SH-SY5Y (cell line): Measurements from ENCODE around the gene MTCL1.
A peak's percentile ranks its signal among the peaks of the same experiment; 100 is the strongest.

Experiments used
- GATA2 ChIP-seq: IDR thresholded peaks from 2 replicates; pipeline ENCODE4 v1.6.1; 2011; ENCODE audit warnings: mild to moderate bottlenecking, low read depth, low read length
- GATA3 ChIP-seq: IDR thresholded peaks from 2 replicates; pipeline ENCODE4 v1.6.1; 2011; ENCODE audit warnings: low read depth, mild to moderate bottlenecking, low read length, moderate library complexity

MTCL1 gene

GRCh38 chr18:8801263-8801901 lies 96.0 kb downstream of the MTCL1 start:
- no peak for TF ChIP-seq GATA2
- no peak for TF ChIP-seq GATA3

DNA sequence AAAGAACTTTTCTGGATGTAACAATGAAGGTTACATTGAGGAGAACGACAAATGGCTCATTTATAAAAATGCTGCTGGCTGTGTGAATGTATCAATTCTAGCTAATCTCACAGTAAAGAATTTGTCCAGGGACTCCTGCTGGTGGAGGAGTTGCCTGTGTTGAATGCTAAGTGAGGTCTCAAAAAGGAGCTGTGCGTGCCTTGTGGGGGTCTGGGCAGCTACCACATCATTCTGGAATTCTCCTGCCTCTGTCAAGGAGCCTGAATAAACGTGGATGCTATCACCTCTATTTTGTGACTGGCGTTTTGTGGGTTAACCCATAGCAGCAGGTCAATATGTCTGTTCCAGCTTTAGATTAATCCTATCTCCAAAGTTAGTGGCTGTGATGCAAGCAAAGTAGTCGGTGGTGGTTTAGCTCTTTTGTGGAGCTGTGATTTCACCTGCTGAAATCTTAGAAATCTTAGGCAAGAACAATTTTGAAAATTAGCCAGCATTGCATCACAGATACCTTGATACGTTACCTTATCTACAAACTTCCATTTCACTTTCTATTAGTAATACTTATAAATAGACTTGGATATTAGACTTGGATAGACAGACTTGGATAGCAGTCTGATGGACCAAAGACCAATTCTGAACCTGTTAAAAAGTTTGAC lies 96.8 kb downstream of the MTCL1 start:
- TF ChIP-seq GATA3: no peak
- TF ChIP-seq GATA2: no peak

DNA sequence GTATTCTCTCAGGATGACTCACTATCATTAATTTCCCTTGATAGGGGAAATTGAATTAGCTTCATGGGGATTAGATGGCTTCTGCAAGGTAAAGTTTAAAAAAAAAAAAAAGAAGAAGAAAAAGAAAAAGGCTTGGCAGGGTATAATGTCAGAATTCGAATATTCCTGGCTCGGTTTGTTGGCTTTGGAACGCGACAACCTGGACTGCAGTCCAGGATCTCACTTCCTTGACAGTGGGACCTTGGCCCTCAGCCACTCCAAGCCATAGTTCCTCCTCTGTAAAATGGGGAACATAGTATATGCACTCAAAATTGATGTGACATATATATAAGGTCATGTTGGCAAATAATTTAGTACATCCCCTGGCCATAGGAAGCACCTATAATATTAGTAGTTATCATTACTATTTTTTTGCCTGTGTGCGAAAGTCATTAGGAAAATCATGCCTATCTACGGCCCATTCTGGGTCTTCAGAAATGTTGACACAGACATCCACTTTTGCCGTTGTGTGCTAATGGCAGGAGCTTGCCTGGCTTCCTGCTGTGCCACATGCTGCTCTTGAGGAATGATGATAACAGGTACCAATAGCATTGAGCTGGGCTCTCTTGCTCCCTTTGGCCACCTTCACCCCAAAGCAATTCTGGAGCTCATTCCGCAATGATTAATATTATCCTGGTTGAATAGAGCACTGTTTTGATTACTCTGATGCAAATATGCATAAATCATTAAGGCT lies 97.9 kb downstream of the MTCL1 start:
- no peak for TF ChIP-seq GATA2
- TF ChIP-seq GATA3: no peak

GRCh38 chr18:8803957-8804356 lies 98.6 kb downstream of the MTCL1 start:
- no peak for TF ChIP-seq GATA2
- no peak for TF ChIP-seq GATA3

- TF ChIP-seq GATA3 (no peak), GATA2 (no peak)
Observed at GRCh38 chr18:8805552-8805951, 100.2 kb downstream of the MTCL1 start.

DNA sequence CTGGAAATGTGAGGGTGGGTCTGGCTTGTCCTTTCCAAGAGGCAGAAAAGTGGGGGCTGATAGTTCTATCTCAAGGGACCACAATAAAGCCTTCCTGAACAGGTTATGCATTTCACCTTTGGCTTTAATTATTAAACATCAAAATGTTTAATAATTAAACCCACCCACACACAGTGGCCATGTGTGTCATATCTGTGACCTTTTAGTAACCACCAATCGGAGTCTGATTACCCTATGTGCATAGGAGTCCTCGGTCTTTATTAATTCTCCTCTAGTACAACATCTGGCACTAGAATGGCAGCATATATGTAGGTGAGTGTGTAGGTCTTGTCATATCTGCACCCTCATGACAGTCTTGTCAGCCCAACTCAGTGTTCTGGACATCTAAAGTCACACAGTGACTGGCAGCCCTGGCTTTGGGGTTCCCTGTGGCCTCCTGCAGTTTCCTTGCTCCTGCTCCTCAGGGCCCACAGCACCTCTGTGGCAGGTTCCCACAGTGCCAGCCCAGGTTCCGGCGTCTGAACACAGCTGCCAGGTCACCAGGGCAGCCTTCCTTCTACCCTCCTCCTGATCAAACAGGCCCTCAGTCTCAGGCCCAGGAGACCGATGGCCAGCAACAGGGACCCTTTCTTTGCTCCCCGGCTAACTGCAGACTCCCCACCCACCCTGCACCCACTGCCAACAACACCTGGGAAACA lies 100.9 kb downstream of the MTCL1 start:
- TF ChIP-seq GATA3 (no peak), GATA2 (no peak)

GRCh38 chr18:8806798-8807487 lies 101.6 kb downstream of the MTCL1 start:
- TF ChIP-seq GATA3 (no peak), GATA2 (no peak)

DNA sequence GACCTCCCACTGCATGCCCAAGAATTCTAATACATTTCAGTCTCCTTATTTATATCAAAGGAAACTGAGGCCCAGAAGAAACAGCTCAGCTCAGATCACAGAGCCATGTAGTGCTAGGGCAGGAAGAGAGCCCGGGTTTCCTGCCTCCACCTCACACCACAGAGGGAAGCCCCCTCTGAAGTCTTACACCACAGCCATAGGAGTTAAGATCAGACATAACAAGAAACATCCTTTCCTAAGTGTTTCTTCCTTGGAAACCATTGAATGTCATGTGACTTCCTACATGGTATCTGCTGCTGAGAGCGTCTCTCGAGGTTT lies 102.1 kb downstream of the MTCL1 start:
- no peak for TF ChIP-seq GATA2
- TF ChIP-seq GATA3: no peak

DNA sequence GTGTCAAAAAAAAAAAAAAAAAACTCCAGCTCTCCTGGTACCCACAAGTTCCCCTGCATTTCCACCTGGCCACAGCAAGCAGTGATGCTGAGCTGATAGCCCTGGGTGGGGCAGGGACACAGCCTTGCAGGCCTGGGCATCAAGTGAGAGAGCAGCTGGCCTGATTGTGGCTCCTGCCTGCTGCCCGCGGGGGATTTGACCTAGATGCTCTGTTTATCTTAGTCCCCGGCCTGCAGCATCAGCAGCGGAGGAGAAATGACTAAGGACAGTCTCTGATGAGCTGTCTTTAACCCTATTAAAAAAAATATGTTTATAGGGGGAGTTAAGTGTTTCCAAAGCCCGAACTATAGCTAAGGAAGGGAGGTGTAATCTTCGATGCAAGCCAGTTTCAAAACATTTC lies 102.6 kb downstream of the MTCL1 start:
- TF ChIP-seq GATA3 (no peak), GATA2 (peak; percentile 72)

DNA sequence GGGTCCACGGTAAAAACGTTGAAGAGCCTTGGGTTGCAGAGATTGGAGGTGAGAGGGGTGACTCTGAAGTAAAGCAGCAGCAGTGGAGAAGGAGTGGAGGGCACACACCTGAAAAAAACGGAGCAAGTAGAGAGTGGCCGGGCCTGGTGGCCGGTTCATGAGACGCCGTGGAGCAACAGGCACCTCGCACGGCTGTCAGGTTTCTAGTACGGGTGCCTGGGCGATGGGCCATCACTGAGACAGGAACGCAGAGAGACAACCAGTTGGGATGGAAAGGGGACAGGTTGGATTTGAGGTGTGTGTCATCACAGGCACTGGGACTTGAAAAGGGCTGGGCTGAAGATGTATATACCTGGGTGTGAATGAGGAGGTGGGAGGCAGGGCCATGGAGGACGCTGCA lies 104.2 kb downstream of the MTCL1 start:
- TF ChIP-seq GATA2: no peak

DNA sequence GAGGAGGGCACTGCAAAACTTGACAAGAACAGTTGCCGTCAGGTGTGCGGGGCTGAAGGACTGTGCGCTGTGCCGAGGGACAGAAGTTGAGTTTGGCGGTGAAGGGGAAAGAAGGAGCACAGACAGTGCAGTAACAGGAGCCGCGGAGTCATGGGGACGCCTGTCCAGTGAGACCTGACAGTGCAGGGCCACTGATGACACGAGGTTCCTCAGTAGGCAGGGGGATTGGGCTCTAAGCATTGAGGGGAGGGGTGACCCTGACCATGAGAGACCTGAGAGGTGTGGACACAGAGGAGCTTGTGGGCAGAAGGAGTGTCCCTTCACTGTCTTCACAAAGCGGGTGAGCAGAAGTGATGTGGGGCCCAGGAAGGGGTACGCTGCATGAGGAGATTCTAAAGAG lies 104.8 kb downstream of the MTCL1 start:
- TF ChIP-seq GATA2: no peak
- no peak for TF ChIP-seq GATA3

GRCh38 chr18:8811115-8811514 lies 105.8 kb downstream of the MTCL1 start:
- TF ChIP-seq GATA2 (no peak), GATA3 (no peak)

- TF ChIP-seq GATA2 (no peak), GATA3 (no peak)
Observed at GRCh38 chr18:8812631-8813030, 107.3 kb downstream of the MTCL1 start.

GRCh38 chr18:8813611-8814010 lies 108.3 kb downstream of the MTCL1 start:
- TF ChIP-seq GATA2 (no peak), GATA3 (no peak)
